ENCODE data around the gene CENPX. TPM values are rescaled to one million over a fixed set of nuclear protein-coding genes. Genes with fewer than 3 reads are reported as not detected.

The CENPX gene
- total RNA-seq, 4 donors from 2014 or later = 52.1 to 144 (median 106) TPM

DNA sequence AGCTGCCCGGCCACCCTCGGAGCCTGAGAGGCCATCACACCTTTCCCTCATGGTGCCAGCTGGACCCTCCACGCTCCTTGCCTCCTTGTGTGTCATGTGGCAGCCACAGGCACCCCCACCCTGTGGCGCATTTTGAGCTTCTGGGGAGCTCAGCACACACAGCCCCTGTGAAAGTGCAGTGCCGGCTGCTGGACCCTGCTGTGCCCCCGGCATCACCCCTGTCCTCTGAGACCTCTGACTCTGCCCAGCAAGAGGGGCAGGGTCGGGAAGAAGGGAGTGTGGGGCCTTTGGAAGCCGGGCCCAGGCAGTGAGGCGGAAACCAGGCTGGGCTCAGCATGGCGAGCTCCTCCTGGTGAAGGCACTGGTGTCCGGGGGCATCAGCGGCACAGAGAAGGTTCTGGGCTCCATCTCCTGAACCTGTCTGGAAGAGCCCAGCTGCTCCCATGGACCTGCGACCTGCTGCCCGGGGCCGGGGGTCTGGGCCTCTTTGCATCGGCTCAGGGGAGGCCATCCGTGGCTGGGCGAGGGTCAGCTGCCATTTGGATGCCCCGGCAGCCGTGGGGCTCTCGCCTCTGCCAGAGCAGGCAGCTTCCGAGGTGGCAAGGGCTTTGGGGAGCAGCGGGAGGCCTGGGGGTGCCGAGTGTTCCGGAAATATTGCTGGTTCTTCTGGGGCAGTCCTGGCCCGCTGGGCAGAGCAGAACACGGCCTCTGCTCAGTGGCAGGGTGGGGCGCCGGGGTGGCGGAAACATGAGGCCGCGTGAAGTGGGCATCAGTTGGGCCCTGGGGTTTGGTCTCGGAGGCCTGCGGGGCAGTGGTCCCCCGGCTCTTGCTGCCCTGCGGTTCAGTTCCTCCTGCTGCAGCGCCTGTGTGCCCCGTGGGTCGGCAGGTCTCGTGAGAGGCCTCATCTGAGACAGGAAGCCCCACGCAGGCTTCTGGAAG lies 17.9 kb downstream of the CENPX start:
- H3K4me1 ChIP-seq = peaks cover 6 to 53% (median 22%) of the 10 kb centered on the region in 3 donors
- 93% methylated on average over 3 of the region's 41 CpGs; no CpG with 5 or more reads in 1 of the 2 donors for WGBS, 2 donors
- intact Hi-C loops (cut with DNase I) = no loop called here

DNA sequence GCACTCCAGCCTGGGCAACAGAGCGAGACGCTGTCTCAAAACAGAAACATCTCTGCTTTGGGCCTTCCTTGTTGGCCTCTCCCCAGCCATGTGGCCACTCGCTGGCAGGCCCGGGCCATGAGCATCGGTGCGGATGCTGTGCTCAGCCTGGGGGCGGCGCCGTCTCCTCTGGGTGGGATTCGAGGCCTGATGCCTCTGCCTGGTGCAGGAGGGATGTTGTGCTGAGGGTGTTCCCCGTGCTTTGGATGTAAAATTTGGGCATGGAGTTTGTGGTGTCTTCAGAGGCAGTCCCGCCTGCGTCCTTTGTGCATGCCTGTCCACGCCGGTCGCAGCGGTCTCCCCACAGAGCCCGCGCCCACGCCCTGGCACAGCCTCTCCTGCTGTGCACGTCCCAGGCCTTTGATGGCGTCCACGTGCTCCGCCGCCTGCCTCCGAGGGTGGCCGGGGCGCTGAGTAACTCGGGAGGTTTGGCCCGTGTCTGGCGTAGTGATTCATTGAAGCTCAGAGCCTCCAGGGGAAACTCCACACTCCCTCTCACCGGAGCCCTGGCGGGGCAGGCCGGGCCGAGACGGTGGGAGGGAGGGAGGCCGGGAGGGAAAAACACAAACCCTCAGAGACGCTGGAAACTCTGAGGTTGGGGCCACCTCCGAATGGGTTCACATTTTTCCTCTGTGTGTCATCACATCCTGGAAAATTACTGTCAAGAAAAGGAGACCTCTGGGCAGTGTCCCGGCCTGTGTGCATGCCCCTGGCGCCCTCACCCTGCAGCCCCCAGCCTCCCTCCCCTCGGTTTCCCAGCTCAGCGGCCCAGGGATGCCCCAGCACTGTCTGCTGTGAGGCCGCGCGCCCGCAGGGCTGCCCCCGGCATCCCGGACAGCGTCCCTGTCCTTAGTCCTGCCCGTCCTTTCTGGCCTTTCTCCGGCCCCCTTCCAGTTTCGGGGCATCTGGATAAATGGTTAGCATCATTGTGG lies 19.0 kb downstream of the CENPX start:
- TF ChIP-seq POLR2A (IDR thresholded peaks at IDR 0.05) = no peak
- TF ChIP-seq, protein P1, sequence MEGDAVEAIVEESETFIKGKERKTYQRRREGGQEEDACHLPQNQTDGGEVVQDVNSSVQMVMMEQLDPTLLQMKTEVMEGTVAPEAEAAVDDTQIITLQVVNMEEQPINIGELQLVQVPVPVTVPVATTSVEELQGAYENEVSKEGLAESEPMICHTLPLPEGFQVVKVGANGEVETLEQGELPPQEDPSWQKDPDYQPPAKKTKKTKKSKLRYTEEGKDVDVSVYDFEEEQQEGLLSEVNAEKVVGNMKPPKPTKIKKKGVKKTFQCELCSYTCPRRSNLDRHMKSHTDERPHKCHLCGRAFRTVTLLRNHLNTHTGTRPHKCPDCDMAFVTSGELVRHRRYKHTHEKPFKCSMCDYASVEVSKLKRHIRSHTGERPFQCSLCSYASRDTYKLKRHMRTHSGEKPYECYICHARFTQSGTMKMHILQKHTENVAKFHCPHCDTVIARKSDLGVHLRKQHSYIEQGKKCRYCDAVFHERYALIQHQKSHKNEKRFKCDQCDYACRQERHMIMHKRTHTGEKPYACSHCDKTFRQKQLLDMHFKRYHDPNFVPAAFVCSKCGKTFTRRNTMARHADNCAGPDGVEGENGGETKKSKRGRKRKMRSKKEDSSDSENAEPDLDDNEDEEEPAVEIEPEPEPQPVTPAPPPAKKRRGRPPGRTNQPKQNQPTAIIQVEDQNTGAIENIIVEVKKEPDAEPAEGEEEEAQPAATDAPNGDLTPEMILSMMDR (IDR thresholded peaks at IDR 0.05) = no peak
- Histone ChIP-seq H3K27ac (peak overlapping the region in 2 of 4 donors; percentile 58 to 63), H3K9me3 (no peaks in the 10 kb centered on the region), H3K36me3 (peaks cover 0 to 2% (median 0%) of the 10 kb centered on the region in 3 donors), H3K4me3 (peak overlapping the region in 1 of 4 donors; percentile 17), H3K27me3 (no peaks in the 10 kb centered on the region), H3K4me1 (peaks cover 6 to 53% (median 22%) of the 10 kb centered on the region in 3 donors)
- intact Hi-C loops (cut with DNase I) = no loop called here
- no peak for DNase-seq
- WGBS, 2 donors = 27 to 32% methylated on average over 24 to 27 of the region's 53 CpGs

More for the DNA sequence above, 17.9 kb downstream of the CENPX start:
- no peaks in the 10 kb centered on the region for H3K9me3 ChIP-seq
- H3K4me3 ChIP-seq = no peak overlapping the region
- no peaks in the 10 kb centered on the region for H3K27me3 ChIP-seq
- DNase-seq = no peak
- TF ChIP-seq POLR2A (IDR thresholded peaks at IDR 0.05) = no peak
- TF ChIP-seq, protein P1 (IDR thresholded peaks at IDR 0.05) = no peak
- H3K27ac ChIP-seq = peak overlapping the region in 2 of 4 donors; percentile 58 to 63
- H3K36me3 ChIP-seq = peaks cover 0 to 10% (median 0%) of the 10 kb centered on the region in 3 donors

DNA sequence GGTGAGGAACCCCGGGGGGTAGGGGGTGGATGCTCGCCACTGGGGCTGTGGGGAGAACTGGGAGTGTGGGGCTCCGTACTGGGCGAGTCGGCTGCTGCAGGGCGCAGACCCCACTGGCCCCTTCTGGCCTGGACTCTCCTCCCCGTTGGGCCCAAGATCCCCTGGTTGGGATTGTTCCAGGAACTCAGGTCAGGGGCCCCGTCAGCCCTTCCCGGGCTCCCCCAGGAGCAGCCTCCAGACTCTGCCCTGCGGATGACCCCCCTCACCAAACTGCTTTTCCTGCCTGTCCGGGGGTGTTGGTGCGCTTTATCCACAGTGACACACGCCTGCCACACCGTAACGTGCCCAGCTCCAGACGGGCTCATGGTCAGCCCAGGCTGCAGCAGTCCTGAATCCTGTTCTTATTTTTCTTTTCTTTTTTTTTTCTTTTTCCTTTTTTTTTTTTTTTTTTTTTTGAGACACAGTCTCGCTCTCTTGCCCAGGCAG lies 21.1 kb downstream of the CENPX start:
- H3K4me3 ChIP-seq = no peak overlapping the region
- peaks cover 6 to 50% (median 20%) of the 10 kb centered on the region in 3 donors for H3K4me1 ChIP-seq
- intact Hi-C loops (cut with DNase I) = no loop called here
- H3K36me3 ChIP-seq = peaks cover 0 to 12% (median 0%) of the 10 kb centered on the region in 3 donors
- H3K27me3 ChIP-seq = no peaks in the 10 kb centered on the region
- WGBS, 2 donors = 87% methylated on average over 9 to 16 of the region's 17 CpGs
- no peak overlapping the region for H3K27ac ChIP-seq
- H3K9me3 ChIP-seq = no peaks in the 10 kb centered on the region
- no peak for DNase-seq
- TF ChIP-seq POLR2A (IDR thresholded peaks at IDR 0.05) = no peak
- TF ChIP-seq, protein P1 (IDR thresholded peaks at IDR 0.05) = no peak

DNA sequence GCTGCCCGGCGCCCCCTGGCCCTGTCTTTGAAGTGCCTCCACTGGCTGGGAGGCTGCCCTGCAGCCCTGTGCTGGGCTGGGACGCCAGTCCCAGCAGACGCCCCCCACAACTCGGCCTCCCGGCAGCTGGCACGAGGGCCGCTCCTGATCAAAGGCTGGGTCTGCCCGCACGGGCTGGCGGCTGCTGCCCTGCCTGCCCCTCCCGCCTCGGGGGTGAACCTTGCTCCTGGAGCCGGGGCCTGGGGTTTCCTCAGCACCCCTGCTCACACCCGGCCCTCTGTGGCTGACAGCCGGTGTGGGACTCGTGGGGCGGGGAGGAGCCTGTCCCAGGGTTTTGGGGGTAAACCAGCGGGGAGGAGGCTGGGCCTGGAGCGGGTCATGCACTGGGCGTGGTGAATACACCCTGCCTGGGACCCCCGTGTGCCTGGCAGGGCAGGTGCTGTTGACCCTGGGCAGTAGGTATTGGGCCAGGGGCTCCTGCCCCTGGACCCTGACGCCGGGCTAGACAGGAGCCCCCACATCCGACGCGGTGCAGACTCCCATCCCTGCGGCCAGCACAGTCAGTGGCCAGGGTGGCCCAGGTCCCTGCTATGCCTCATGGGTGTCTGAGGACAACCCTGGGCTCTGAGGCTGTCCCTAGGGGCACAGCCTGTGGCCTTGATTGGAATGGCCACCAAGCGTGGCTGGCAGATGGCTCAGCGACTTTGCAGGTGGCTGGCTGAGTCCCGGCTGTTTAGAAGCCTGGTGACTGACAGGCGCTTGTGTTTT lies 21.7 kb downstream of the CENPX start:
- H3K27me3 ChIP-seq = no peaks in the 10 kb centered on the region
- intact Hi-C loops (cut with DNase I) = no loop called here
- no peaks in the 10 kb centered on the region for H3K9me3 ChIP-seq
- no peak for TF ChIP-seq POLR2A (IDR thresholded peaks at IDR 0.05)
- TF ChIP-seq, protein P1 (IDR thresholded peaks at IDR 0.05) = no peak
- H3K4me1 ChIP-seq = peaks cover 6 to 44% (median 14%) of the 10 kb centered on the region in 3 donors
- H3K36me3 ChIP-seq = peaks cover 0 to 18% (median 0%) of the 10 kb centered on the region in 3 donors
- no peak for DNase-seq
- WGBS, 2 donors = 100% methylated on average over 6 of the region's 32 CpGs; no CpG with 5 or more reads in 1 of the 2 donors
- no peak overlapping the region for H3K4me3 ChIP-seq
- H3K27ac ChIP-seq = no peak overlapping the region

Measured in esophagus squamous epithelium (tissue), 5 donors.